Naive B cell (primary cell): ENCODE results near the gene PTGR3. TPM values are rescaled to one million over a fixed set of nuclear protein-coding genes. Genes with fewer than 3 reads are reported as not detected.
"Not testable (repeated sequence)": the region's sequence is repeated elsewhere in the genome, so short reads cannot be mapped to it uniquely, and the experiment has no call there.

Experiments
- ATAC-seq, 2 donors: fragments of 150-1000 bp; cut with Tn5 transposase; 2 replicates each; pipeline ENCODE4 v1.10.0; 2021; ENCODE audit warnings: low read depth in 2 of 2, mild to moderate bottlenecking in 2 of 2, moderate library complexity in 2 of 2
- DNase-seq: peaks from one replicate; pipeline ENCODE4 v3.0.0; 2022
- H3K27ac Mint-ChIP-seq, 6 donors: one replicate each; pipeline ENCODE4 v1.8.0; 2020 to 2022; ENCODE audit warnings: mild to moderate bottlenecking in 6 of 6, mixed read lengths in 6 of 6, moderate library complexity in 5 of 6, inconsistent platforms in 2 of 6
- H3K27me3 Mint-ChIP-seq, 3 donors: one replicate each; pipeline ENCODE4 v1.8.0; 2021 to 2022; ENCODE audit warnings: mixed read lengths in 3 of 3, mild to moderate bottlenecking in 1 of 3
- H3K36me3 Mint-ChIP-seq, 2 donors: one replicate each; pipeline ENCODE4 v1.8.0; 2020 to 2022; ENCODE audit warnings: mixed read lengths in 2 of 2, inconsistent platforms in 1 of 2, mild to moderate bottlenecking in 1 of 2
- H3K4me1 Mint-ChIP-seq, 3 donors: one replicate each; pipeline ENCODE4 v1.8.0; 2020 to 2022; ENCODE audit warnings: mixed read lengths in 3 of 3, inconsistent platforms in 1 of 3, mild to moderate bottlenecking in 1 of 3, moderate library complexity in 1 of 3
- H3K4me3 Mint-ChIP-seq, 8 donors: one replicate each; pipeline ENCODE4 v1.8.0; 2020 to 2022; ENCODE audit warnings: mild to moderate bottlenecking in 8 of 8, mixed read lengths in 8 of 8, moderate library complexity in 8 of 8, inconsistent platforms in 2 of 8
- H3K9me3 Mint-ChIP-seq, 7 donors: one replicate each; pipeline ENCODE4 v1.8.0; 2020 to 2022; ENCODE audit warnings: mixed read lengths in 7 of 7, mild to moderate bottlenecking in 5 of 7, inconsistent platforms in 2 of 7, moderate library complexity in 1 of 7
- polyA plus RNA-seq, 6 donors: library from polyadenylated mRNA; unstranded; fragments of 300-500 nt; fragmentation: Illumina TruSeq; gene quantifications; one replicate each; pipeline ENCODE4 v1.2.3, GENCODE V29; 2021; ENCODE audit warnings: low read depth in 6 of 6

PTGR3 gene
- polyA plus RNA-seq, 6 donors from 2014 or later, result 14.7 to 36.8 (median 22.5) TPM

DNA sequence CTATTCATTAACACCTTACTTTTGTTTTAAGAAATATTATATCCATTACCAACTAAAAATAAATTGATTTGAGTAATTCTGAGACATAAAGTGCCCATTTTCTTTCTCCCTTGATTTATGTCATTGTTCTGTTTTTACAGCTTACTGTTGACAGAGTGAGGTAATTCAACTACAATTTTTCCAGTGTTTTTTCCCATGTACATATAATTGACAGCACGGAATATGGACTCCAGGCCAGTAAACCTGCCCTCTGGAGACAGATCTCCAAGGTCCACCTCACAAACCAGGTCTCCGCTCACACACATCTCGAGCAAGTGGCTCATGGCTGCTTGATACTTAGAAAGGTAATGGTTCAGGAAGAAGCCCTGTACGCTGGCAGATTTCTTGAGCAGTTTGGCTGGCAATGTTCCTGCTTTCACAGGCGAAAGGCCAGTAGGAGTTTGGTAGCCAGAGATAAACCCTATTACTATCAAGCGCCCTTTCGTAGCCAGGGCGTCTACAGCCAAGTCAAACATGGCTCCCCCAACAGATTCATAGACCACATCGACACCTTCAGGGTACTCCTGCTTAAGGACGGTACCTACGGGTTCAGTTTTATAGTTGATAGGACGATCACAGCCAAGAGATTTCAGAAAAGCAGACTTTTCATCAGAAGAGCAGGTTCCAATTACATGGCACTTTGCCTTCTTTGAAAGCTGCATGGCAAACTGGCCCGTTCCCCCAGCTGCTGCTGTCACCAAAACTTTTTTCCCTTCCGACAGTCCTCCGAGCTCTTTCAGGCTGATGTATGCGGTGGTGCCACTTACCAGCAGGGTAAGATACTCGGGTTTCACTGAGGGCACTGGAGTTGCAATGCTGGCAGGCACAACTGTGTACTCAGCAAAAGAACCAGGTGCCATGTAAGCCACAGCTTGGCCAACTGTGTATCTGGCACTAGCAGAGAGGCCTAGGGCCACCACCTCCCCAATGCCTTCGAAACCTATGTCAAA is 7.4 kb downstream of the PTGR3 start:
- Mint-ChIP-seq H3K9me3 (no peaks in the 10 kb centered on the region), H3K4me3 (no peak overlapping the region), H3K36me3 (no peaks in the 10 kb centered on the region), H3K27me3 (peaks cover 0 to 18% (median 10%) of the 10 kb centered on the region in 3 donors), H3K4me1 (peaks cover 17 to 23% (median 17%) of the 10 kb centered on the region in 3 donors), H3K27ac (peak overlapping the region in 1 of 6 donors; percentile 24)
- ATAC-seq, result no peak
- DNase-seq, result no peak

DNA sequence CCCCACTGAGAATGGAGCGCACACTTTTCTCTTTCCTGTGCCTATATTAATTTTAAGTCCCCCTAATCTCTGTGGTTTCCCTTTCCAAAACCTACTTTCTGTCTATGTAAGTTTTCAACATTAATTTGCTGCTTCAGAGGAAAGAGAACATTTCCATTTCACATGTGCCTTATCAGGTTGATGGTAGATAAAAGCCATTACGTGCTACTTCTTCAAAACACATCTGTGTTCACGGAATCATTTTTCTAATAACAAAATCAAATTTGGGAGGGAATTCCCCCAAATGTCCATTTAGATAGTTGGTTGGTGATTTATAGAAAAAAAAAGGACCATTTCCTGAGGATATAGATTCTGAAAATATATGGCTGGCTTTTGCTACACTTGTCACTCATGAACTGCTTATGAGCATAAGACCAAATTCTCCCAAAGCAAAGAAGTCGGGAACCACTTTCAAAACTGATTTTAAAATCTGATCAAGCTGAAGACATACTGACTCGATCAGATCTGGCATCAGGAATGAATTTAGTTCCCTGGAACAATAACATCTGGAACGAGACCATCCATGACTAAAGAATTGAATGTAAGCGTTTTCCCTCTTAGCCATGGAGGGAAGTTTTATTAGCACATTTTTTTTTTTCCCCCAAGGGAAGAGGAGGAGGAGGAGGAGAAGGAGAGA is 8.2 kb downstream of the PTGR3 start:
- ATAC-seq (no peak), DNase-seq (no peak)
- Mint-ChIP-seq H3K27ac (peak overlapping the region in 1 of 6 donors; percentile 85), H3K36me3 (no peaks in the 10 kb centered on the region), H3K4me3 (no peak overlapping the region), H3K9me3 (no peaks in the 10 kb centered on the region), H3K4me1 (peaks cover 9 to 15% (median 9%) of the 10 kb centered on the region in 3 donors), H3K27me3 (peaks cover 0 to 10% (median 2%) of the 10 kb centered on the region in 3 donors)

DNA sequence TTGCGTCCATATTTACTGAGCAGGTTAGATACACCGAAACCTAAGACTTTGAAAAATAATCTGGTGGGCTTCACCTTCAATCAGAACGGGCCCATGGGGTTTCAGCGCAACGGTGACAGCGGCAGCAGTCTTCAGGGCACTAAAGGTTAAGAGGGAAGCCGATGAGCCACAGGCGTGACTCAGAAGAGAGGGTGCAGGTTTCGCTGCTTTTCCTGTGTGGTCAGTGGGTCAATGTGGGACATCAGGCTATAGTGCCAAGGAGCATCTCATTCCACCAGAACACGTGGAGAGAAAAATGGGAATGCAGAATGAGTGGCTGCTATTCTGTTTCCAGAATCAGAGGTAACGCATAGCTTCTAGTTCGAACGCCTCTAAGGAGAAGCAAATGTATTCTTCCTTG is 8.9 kb downstream of the PTGR3 start:
- Mint-ChIP-seq H3K36me3 (no peaks in the 10 kb centered on the region), H3K4me3 (no peak overlapping the region), H3K27ac (peak overlapping the region in 1 of 6 donors; percentile 39), H3K27me3 (peaks cover 0 to 3% (median 0%) of the 10 kb centered on the region in 3 donors), H3K9me3 (no peaks in the 10 kb centered on the region), H3K4me1 (peaks cover 3 to 8% (median 3%) of the 10 kb centered on the region in 3 donors)
- DNase-seq (no peak), ATAC-seq (no peak)

DNA sequence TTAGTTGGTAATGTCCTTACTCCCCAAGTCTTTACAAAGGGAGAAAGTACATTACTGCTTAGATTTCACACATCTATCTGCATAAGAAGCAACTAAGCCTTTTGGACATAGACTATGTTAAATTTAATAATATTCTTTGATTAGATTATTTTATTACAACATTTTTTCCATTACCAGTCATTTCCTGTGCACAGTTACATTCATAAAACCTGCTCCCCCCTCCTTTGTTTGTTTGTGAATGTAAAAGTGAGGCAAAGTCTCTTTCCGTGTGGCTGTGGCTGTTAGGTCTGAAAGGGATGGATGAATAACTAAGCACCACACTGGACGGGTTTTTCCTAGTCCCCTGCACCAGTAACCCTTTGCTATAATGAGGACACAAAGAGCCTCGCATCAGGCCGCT is 9.6 kb downstream of the PTGR3 start:
- Mint-ChIP-seq H3K36me3 (no peaks in the 10 kb centered on the region), H3K9me3 (no peaks in the 10 kb centered on the region), H3K4me3 (no peak overlapping the region), H3K27me3 (no peaks in the 10 kb centered on the region), H3K27ac (peak overlapping the region in 3 of 6 donors; percentile 39 to 76 (median 42)), H3K4me1 (peaks cover 0 to 5% (median 0%) of the 10 kb centered on the region in 3 donors)
- no peak for ATAC-seq
- no peak for DNase-seq

DNA sequence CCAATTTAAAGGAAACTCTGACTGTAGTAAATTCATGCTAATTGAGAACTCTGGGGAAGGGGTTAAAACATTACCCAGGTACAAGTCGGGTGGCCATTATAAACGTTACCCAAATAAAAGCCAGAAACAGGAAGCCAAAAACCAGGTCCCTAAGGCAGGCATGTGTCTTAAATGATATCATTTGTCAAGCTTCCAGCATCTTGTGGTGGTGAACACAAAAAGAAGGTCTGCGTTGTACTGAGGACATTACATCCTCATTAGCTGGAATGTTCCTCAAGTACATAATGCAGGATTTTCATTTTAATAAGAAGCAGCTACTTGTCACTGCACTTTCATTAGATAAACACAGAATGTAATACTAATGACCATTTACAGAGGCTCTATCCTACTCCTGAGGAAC is 10.9 kb downstream of the PTGR3 start:
- no peaks in the 10 kb centered on the region for H3K36me3 Mint-ChIP-seq
- no peak overlapping the region for H3K27ac Mint-ChIP-seq
- no peak for ATAC-seq
- peaks cover 0 to 5% (median 0%) of the 10 kb centered on the region in 3 donors for H3K4me1 Mint-ChIP-seq
- no peaks in the 10 kb centered on the region for H3K27me3 Mint-ChIP-seq
- H3K4me3 Mint-ChIP-seq, result no peak overlapping the region
- DNase-seq, result no peak
- H3K9me3 Mint-ChIP-seq, result no peaks in the 10 kb centered on the region

DNA sequence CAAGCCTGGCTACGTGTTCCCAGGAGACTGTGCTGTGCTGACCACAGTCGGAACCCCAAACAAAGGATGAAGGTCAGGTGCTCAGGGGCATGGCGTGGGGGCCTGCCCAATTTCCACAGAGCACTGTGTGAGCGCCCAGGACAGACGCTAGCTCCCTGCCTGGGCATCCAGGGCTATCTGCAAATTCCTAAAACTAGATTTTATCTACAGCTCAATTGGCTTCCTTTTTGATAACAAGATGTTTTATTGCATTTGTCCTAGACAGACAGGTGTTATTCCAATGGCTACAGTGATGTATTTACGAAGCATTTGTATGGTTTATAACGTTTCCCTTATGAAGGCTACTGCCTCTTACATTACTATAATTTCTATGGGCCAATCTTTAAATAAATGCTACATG is 16.0 kb downstream of the PTGR3 start:
- peaks cover 3% of the 10 kb centered on the region in 2 donors for H3K36me3 Mint-ChIP-seq
- DNase-seq, result no peak
- H3K9me3 Mint-ChIP-seq, result peaks cover 0 to under 1% (median 0%) of the 10 kb centered on the region in 7 donors
- H3K27me3 Mint-ChIP-seq, result peaks cover 0 to 2% (median 2%) of the 10 kb centered on the region in 3 donors
- H3K4me1 Mint-ChIP-seq, result no peaks in the 10 kb centered on the region
- H3K27ac Mint-ChIP-seq, result no peak overlapping the region
- H3K4me3 Mint-ChIP-seq, result no peak overlapping the region
- ATAC-seq, result no peak

DNA sequence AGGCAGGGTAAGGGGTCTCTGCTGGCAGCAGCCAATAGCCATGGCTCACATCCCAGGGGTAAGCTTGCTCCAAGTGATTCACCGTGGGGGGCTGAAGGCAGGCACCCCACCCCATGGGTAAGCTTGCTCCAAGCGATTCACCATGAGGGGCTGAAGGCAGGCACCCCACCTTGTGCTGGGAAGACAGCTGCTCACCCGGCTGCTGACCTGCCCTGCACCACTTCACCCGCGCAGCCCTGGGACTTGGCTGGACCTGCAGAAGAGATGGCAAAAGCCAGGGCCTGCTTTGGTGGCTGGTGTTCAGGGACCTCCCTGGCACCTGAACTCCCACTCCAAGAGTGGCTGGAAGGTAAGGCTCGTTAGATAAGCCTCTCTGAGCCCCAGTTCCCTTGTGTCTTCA is 19.2 kb downstream of the PTGR3 start:
- Mint-ChIP-seq H3K36me3 (peaks cover 6 to 9% of the 10 kb centered on the region in 2 donors), H3K27ac (no peak overlapping the region), H3K4me3 (no peak overlapping the region), H3K9me3 (peaks cover 0 to 5% (median 0%) of the 10 kb centered on the region in 7 donors), H3K4me1 (no peaks in the 10 kb centered on the region), H3K27me3 (peaks cover 5 to 30% (median 16%) of the 10 kb centered on the region in 3 donors)
- no peak for DNase-seq
- ATAC-seq, result no peak

DNA sequence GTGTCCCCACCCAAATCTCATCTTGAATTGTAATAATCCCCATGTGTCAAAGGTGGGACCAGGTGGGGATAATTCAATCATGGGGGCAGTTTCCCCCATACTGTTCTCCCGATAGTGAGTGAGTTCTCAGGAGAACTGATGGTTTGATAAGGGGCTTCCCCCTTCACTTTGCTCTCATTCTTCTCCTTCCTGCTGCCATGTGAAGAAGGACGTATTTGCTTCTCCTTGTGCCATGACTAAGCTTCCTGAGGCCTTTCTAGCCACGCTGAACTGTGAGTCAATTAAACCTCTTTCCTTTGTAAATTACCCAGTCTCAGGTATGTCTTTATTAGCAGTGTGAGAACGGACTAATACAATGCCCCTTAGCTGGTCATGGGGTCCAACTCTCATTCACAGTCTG is 21.2 kb downstream of the PTGR3 start:
- not testable (repeated sequence) for ATAC-seq, H3K4me1 Mint-ChIP-seq, DNase-seq, H3K27ac Mint-ChIP-seq, H3K4me3 Mint-ChIP-seq, H3K36me3 Mint-ChIP-seq, H3K9me3 Mint-ChIP-seq
- H3K27me3 Mint-ChIP-seq, result peaks cover 12 to 33% (median 16%) of the 10 kb centered on the region in 3 donors

DNA sequence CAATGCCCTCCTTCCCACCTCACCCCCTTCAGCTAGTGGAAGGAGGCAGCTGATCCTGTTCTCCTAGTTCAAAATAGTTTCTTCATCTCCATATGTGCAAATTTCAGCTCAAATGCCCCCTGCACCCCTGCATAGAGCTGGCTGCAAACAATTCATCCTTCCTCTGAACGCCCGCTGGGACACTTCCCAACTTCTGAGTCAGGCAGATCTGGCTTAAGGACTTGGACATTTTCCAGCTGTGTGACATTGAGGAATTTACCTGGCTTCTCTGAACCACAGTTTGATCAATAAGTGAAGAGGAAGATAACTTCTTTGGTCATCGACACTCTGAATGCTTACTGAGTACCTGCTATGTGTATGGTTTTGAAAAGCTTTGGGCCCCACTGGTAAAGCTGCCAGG is 23.5 kb downstream of the PTGR3 start:
- DNase-seq (no peak), ATAC-seq (no peak)
- Mint-ChIP-seq H3K36me3 (peaks cover 6 to 9% of the 10 kb centered on the region in 2 donors), H3K27ac (peak overlapping the region in 2 of 6 donors; percentile 56 to 72), H3K27me3 (peaks cover 16 to 33% (median 19%) of the 10 kb centered on the region in 3 donors), H3K9me3 (peaks cover 0 to 9% (median 0%) of the 10 kb centered on the region in 7 donors), H3K4me1 (no peaks in the 10 kb centered on the region), H3K4me3 (no peak overlapping the region)

DNA sequence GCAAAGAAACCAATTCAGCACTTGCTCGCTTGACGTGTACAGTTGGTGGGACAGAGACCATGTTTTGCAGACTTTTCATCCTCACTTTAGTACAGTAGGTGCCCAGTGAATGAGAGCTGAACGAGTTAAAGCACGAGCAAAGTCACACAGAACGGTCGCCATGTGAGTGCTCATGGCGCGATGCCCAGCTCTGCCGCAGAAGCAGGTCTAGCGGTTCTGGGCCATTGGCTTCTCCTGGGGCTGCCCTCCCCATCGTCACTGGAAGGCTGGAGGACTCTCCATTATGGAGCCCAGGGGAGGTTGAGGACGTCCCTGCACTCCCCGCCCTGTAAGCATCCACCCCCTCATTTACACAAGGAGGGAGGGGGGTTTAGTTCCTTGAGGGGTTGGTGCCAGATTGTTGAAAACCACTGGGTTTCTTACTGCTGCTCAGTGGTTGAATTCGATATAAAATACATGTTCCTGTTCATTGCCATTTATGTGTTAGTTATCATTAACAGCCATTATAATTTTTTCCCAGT is 24.9 kb downstream of the PTGR3 start:
- Mint-ChIP-seq H3K27ac (no peak overlapping the region), H3K4me1 (no peaks in the 10 kb centered on the region), H3K9me3 (peaks cover 0 to 9% (median 0%) of the 10 kb centered on the region in 7 donors), H3K36me3 (peaks cover 6 to 9% of the 10 kb centered on the region in 2 donors), H3K4me3 (no peak overlapping the region), H3K27me3 (peaks cover 16 to 33% (median 19%) of the 10 kb centered on the region in 3 donors)
- DNase-seq (no peak), ATAC-seq (no peak)

DNA sequence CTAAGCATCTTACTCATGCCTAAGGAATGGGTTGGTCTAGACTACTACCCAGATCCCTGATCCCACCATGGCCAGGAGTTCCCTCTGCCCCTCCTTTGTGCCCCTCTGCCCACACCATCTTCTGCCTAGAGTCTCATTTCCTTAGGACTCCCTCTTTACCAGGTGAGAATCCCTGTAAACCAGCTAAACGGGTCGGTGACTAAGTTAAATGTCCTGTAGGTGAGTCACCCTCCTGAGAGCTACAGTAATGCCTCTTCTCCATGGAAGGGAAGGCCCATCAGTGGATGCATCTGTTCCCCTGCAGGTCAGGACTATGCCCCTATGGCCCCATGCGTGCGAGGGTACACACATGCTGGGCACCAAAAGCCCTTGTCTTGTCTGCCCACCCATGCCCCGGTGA is 25.4 kb downstream of the PTGR3 start:
- Mint-ChIP-seq H3K4me1 (no peaks in the 10 kb centered on the region), H3K36me3 (peaks cover 6 to 9% of the 10 kb centered on the region in 2 donors), H3K27me3 (peaks cover 16 to 33% (median 19%) of the 10 kb centered on the region in 3 donors), H3K9me3 (peaks cover 0 to 9% (median 0%) of the 10 kb centered on the region in 7 donors), H3K27ac (no peak overlapping the region), H3K4me3 (no peak overlapping the region)
- ATAC-seq (no peak), DNase-seq (no peak)

DNA sequence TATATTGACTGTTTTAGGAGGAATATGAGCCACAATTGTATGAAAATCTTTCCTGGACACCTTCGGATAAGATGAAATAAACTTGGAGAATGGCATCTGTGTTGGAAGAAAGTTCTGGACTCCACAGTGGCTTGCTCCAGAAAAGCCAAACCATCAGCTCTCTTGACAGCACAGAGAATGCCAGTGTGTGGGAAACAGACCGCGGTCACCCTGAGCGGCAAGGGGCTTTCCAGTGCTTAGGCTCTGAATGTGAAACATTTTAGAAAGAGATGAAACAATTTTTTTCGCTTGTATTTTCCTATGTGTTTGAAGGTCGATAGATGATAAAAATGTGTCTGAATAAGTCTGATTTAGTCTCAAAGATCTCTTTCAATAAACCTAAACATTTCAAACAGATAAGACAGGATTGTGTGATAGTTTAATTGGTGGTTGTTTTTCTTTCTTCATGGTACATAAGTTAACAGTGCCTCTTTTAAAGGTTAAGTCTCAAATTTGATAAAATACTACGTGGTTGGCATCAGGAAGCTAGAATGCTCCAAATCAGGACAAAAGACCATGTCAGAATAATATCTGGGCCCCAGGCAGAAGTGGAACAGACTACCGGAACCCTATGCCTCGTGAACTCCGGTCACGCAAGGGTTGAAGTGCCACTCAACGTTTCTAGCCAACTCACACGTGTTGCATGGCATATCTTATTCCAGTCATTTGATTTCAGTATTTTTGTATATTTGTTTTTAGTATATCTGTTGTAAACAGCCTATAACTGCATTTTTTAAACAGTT is 28.9 kb downstream of the PTGR3 start:
- Mint-ChIP-seq H3K27ac (peak overlapping the region in 3 of 6 donors; percentile 7 to 40 (median 9)), H3K27me3 (peaks cover 0 to 18% (median 6%) of the 10 kb centered on the region in 3 donors), H3K36me3 (no peaks in the 10 kb centered on the region), H3K4me3 (no peak overlapping the region), H3K9me3 (peaks cover 0 to 5% (median 0%) of the 10 kb centered on the region in 7 donors), H3K4me1 (no peaks in the 10 kb centered on the region)
- DNase-seq (no peak), ATAC-seq (no peak)

DNA sequence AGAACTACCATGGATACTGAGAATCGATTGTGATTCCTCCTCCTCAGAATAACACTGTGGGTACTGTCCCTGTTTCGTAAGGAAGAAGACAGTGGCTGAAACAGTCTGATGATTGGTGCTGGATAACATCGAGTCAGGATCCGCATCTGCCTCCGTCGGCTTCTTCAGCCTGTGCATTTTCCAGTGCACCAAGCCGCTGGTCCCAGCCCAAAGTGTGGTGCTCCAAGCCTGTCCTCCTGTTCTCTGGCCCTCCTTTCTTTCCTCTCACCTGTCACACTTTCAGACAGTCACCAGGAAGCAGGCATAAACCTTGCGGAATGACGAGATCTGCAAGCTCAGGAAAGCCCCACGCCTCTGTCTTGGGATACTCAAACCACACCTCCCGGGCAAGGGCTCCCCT is 30.6 kb downstream of the PTGR3 start:
- no peak for DNase-seq
- Mint-ChIP-seq H3K9me3 (peaks cover 0 to 5% (median 0%) of the 10 kb centered on the region in 7 donors), H3K27ac (no peak overlapping the region), H3K27me3 (peaks cover 0 to 15% (median 0%) of the 10 kb centered on the region in 3 donors), H3K4me1 (peaks cover 2 to 9% (median 4%) of the 10 kb centered on the region in 3 donors), H3K4me3 (peak overlapping the region in 1 of 8 donors; percentile 60), H3K36me3 (no peaks in the 10 kb centered on the region)
- ATAC-seq, result no peak
